SKM-1 (cell line): Measurements from ENCODE around the gene WNT8B.

Source experiments
- DNase-seq: peaks from one replicate; lab custom pipeline; 2025; ENCODE audit not compliant: unreplicated experiment; lab: John Stamatoyannopoulos, UW

Gene WNT8B

DNA sequence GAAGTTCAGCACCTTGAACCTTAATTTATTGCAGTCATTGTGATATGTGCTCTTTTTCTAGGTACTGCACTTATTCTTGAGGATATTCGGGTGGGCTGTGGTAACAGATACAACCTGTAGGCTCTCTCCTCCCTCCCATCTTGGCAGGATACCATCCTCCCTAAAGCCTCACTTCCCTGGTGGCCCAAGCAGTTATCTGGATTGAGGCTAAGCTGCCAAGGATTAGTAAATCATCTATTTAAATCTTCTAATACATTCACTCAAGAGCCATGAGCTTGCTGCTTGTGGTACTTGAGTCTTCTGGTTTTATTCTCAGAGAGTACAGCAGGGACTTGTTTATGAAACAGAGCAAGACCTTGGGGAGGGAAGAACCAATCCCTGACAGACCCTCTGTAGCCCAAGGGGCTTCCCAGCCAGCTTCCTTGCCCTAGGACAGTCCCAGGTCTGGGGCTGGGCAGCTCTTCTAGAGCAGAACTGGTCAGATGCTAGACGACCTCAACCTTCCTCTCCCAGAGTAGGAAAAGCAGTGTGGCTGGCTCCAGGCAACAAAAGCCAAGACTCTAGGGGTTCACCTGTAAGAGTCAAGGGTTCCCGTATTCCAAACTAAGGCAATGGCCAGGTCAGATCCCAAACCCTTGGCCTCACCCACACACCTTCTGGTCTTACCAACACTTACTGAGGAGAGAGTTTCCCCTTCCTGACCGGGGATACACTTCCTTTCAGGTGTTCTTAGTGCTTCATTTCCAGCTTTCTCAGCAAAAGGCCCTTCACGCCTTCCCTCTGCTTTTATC, 21.3 kb downstream of the WNT8B start:
- DNase-seq = no peak

DNA sequence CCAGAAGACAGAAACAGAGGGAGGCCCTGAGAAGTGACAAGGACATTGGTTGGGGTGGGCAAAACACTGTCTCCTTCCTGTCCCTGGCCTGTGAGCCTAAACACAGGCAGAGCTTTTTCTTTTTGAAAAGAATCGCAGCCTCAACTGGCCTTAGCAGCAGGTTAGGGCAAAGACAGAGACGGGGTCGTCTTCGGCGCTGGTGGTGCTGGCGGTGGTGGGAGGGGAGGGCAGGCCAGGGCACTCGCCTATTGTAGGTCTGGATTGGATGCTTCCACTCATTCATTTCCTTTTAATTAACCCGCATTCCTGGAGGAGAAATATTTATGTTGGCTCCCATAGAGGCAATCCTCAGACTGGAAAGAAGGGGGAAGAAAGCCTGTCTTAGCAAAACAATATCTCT, 22.6 kb downstream of the WNT8B start:
- no peak for DNase-seq

DNA sequence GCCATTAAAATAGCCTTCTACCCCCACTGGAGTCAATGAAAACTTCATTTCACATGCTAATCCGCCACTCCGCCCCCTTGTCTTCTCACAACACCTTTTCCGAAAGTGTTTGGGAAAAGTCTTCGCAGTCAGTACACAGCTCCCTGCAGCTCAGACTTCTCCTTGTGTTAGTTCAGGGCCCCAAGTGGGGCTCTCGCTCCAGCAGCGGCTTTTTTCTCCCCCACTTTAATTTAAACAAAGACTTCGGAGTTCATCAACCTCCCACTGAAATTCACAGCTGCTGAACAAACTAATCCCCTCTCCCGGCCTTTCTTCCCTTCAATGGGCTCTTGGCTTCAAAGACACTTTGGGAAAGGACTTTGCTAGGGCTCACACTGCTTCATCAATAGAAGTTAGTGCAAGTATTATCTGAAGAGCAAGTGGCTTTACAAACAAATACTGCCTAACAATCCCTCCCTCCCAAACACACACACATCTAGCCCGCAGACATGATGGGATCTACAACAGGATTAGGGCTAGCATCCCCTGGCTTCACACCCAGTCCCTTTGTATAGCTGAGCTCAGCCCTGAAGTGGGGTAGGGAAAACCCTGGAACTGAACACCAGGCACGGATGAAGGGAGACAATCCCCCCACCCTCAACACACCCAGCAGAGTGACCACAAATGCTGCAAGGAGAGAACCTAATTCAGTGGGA, 23.1 kb downstream of the WNT8B start:
- no peak for DNase-seq

DNA sequence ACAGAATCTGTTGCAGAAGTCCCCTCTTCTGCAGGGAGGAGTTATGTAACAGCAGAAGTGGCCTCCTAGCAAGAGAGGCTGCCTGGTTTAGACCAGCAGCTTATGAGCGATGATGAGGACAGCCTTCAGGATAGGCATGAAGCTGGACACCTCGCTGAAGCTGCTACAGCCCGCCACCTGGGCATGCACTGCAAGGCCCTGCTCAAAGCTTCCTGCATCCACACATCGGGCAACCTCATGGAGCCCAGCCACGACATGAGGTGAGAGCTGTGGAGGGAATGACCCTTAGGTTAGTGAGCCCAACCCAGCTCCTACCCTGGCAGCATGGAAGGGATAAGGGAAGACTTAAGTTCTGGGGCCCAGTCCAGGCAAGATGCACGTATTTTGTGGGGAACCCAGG, 24.7 kb downstream of the WNT8B start:
- DNase-seq = no peak

DNA sequence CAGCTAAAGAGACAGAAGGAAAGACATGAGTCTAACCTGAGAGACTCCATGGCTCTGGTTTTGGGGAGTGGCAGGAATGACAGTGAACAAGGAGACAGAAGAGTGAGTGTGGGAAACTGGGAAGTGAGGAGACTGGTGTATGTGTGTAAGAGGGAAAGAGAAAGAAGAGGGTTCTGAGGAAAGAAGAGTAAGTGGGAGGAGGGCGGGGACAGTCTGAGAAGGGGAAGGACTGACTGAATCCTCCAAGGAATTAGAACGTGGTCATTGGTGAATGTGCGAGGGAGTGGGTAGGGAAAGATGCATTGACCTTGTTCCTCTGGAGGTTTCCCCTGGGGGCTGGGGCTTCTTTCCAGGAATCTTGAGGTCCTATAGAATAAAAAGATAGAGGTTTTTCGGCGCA, 26.6 kb downstream of the WNT8B start:
- DNase-seq = no peak

DNA sequence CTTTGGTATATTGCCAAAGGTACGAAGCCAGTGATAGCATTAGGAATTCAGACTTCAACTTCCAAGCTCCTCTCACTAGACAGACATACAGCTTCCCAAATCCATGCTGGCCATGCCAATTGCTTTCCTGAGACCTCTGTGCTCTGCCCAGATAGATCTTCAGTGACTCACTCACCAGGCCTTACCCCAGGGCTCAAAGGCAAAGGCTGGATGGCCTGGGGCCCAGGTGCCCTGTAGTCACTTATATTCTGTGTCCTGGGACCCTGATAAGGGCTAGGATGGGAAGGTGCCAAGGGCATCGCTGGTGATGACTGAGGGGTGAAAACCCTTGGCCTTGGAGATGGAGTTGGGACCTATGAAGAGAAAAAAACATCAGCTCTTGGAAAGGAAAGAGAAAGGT, 27.7 kb downstream of the WNT8B start:
- DNase-seq = no peak

DNA sequence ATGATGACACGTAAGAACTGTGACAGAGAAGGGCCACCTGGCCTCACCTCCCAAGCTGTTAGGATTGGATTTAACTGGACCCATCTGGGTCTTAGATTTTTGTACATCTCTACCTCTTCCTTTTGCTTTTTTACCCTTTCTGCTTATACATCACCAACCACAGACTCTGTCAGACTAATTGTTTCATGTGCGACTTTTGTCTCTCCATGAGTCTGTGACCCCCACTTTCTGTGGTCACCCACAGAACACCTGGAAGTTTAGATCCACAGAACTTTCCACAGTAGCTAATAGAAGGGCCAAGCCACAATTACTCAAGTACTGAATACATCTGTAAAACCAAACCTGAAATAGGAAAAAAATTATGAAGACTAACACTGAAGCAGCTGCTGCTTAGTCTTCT, 33.8 kb downstream of the WNT8B start:
- DNase-seq = no peak

DNA sequence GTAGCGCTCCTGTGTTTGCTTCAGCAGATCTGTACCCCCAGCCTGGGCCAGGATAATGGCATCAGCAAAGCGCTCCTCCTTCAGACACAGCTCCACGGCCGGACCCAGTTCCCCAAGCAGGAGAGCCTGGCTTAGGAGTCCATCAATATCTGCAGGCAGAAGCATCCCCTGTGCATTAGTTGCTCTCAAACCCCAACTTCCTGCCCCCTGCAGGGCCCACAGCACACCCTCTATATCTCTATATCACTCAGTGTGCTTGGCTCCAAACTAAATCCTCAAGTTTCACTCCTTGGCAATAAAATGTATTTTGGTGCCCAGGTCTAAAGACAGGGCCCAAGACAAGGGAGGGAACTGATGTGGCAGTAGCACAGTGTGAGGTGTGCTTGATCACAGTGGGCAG, 35.2 kb downstream of the WNT8B start:
- no peak for DNase-seq

DNA sequence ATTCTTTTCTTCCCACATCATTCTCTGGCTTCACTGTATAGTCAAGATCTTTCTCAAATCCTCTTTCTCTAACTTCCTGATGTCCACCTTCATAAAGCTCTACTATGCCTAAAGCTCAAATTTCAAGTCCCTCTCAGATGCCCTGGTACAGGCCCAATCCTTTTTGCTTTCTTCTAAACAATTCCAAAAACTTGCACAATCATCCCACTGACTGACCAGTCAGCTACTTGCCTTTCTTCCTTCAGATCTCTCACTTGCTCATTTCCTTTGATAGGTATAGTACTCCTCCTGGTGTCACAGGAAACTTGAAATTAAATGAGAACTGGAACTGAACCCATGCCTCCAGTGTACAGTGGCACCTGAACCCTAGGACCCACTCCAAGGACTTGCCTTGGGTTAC, 38.6 kb downstream of the WNT8B start:
- no peak for DNase-seq

DNA sequence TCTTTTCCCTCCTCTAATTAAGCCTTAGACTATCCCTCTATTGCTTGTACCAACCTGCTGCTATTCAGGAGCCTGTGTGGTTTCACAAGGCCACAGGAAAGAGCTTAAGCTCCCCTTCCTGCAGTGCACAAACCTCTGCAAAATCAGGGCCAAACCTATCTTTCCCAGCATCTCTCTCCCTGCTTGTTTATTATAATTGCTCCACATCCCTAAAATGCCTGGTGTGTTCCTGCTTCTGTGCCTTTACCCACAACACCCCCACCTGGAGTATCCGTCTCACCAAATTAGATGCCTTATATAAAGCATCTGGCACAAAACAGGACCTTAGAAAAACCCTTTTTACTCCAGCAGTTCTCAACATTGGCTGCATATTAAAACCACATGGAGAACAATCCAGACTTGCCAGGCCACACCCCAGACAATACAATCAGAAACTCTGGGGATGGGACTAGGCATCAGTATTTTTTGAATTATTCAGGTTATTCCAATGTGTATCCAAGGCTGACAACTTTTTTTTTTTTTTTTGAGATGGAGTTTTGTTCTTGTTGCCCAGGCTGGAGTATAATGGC, 40.2 kb downstream of the WNT8B start:
- DNase-seq = no peak

DNA sequence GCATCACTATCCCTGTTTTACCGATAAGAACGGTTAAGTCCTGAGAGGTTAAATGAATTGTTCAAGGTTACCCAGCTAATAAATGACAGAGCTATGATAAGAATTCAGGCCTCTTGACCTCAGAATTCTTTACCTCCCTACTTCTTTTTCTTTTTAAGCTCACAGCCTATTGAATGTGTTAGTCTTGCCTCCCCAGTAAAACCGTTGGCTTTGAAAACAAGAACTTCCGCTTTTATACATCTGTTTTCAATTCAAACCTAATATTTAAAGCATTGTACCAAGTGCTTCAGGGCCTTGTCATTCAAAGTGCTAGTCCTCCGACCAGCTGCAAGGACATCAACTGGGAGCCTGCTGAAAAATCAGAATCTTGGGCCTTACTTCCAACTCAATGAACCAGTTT, 41.3 kb downstream of the WNT8B start:
- no peak for DNase-seq

DNA sequence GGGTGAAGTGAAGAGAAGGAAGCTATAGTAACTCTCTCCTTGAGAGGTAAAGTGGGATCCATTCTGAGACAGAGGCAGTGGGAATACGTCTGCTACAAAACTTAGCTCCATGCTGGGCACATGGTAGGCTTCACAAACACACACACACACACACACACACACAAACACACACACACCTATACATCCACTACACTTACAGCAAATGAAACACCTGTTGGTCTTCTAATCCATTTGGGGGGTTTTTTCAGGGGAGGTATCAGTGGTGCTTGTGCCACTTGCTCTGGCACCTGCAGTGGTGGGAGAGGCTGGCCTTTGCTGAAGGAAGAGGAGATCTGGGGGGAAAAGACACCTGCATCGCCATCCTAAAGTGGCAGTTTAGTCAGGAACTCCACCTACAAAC, 42.4 kb downstream of the WNT8B start:
- no peak for DNase-seq

DNA sequence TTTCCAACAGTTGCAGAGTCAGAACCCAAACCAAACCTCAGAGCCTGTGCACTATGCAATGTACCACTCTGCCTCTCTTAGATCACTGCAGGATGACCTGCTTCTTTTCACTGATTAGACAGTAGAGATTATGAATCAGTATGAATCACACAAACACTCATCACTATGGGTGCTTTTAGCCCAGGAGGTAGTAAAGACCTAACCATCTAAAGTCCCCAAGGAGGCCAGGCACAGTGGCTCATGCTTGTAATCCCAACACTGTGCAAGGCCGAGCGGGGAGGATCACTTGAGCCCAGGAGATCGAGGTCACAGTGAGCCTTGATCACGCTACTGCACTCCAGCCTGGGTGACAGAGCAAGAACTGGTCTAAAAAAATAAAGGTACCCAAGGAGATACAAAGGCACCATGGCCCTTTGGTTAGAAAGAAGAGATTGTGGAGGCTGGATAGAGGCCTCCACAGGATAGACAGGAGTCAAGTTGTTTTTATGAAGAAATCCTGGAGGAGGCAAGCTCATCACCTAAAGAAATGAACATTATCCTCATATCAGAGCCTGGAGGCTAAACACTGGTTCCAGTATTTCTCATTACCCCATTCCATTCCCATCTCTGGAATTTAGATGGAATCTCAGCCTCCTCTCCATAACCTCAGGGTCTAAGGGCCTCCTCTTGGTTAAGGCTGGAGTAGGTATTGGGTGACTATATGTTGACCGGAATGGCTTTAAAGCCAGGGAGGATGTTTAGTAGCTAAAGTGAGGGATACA, 44.0 kb downstream of the WNT8B start:
- no peak for DNase-seq

DNA sequence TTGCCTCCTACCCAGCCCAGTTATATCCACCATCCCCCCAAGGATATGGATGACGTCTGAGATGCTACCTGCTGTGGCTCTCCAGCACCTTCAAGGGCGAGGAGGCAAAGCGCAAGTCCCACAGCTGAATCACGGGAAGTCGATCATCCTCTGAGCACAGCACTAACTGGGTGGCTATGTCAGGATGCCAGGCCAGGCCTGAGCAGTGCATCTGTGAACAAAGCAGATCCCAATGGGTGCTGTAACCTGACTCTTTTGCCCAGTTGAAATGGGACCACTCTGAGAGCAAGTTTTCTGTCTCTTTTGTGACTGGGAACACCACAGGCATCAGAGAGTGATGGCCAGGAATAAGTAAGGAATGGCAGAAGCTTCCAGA, 44.5 kb downstream of the WNT8B start:
- no peak for DNase-seq

DNA sequence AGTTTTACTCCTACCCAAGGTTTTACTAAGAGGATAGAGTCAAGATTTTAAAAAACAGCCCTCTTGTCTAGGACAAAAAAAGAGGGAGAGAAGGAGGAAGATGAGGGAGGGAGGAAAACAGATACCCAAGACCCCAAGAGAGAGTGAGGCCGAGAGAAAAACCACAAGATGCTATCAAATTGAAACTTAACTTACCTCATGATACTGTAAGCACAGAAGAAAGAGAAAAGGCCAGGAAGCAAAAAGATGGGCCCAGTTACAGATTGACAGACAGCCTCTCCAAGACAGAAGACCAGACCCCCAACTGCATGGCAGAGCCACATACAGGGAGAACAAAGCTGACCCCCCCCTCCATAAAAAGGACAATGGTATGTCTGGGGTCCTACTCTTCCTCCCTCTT, 45.5 kb downstream of the WNT8B start:
- no peak for DNase-seq

DNA sequence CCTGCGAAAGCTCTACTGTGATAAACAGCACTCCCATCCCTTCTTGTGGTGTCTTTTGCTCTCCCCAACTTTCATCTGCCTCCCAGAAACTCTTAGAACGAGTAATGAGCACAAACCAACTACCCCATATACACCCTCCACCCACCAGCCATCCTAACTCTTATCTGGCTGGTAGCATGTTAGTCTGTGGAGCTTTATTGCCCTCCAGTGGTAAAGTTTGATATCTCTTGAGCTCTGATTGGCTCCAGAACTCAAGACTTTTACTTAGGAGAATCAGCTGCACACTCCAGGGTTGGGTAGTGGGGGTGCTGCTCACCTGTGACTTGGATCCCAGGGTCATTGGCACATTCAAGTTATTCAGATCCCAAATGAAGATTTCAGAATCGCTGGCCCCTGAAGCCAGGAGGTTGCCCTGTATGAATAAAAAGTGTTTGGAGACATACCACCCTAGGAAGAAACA, 45.9 kb downstream of the WNT8B start:
- no peak for DNase-seq

DNA sequence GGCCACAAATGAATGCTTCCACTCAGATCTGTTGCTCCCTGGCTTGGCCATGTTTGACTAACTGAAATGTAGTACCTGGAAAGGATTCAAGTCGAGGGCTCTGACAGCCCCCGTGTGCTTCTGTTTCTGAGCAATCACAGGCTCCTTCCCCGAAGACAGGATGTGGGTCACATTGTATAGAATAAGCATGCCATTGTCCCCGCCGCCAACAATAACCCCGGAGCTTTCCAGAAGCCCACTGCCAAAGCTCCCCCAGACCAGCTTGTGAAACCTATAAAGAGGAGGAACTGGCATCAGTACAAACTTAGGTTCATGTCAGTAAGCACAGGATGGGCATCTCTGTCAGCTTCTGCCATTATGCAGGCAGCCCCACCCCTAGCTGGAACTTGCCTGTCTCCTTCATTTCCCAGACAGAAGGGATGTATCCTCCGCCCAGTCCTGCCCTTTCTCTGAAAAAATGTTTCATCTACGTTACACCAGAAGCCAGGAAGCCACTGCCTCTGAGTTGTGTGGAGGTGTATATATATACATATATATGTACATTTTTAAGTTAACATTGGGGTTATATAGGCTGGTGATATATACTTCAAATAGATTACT, 46.5 kb downstream of the WNT8B start:
- DNase-seq = no peak

DNA sequence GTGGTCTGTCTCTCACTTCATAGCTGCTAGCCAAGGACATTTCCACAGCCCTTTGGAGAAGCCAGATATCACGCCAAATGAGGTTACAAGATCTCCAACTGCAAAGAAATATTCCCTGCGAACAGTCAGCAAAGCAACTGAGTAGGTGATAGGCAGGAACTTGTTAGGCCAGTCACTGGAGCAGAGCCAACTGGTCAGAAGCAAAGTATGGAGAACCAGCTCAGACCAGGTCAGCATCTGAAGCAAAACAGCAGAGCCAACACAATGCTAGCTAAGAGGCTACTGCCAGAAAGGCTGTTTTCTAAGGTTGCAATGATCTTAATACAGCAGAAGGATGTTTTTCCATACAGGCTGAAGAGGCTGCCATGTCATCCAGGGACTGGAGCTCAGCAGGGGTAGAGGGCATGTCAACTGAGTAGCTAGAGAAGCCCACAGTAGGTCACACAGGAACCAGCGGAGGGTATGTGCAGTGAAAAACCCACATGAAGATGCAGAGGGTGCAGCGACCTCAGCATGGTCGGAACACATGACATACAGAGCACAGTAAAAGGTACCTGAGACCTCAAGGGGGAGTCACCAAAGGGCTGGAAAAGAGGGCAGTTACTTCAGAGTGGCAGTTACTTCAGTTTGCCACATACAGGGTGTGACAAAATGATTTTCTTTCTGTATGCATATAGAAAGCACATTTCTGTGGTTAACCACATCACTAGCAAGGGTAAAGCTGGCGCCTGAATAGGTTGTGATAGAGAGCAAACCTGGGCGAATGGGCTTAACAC, 47.9 kb downstream of the WNT8B start:
- DNase-seq = no peak

DNA sequence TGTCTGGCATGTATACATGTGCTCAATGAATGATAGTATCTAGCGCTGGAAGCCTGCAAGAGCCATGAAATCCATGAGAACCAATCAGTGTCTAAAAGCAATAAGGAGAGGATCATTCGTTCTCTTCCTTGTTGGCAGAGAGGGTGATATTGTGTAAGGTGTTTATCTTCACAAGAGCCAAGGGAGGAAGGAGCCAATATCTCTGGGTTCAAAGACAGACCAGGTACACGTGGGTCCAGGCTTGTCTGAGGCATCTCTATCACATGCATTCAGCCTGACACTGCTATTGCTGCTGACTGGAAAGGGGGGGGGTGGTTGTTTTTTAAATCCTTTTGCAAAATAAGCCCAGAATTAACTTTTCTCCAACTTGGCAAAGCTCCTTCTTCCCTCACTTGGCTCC, 52.8 kb downstream of the WNT8B start:
- DNase-seq = no peak

DNA sequence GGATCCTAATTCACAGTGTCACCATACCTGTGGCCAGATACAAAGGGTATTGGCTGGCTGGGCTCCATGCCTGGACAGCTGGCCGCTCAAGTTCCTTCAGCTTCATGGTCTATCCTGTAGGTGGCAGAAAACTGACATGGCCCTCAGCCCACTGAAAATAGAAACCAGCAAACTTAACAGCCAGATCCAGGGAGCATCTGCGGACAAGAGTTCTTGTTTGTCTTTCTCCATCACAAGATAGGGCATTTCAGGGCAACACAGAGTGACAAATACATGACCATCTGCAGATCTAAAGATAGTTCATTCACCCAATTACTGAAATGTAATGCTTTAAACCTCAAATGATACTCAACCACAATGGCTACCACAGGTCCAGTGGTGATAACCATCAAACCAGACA, 54.0 kb downstream of the WNT8B start:
- no peak for DNase-seq
